ENCODE data around the gene TRIP10. TPM values are rescaled to one million over a fixed set of nuclear protein-coding genes. Genes with fewer than 3 reads are reported as not detected.

Gene TRIP10
- total and polyA plus RNA-seq, 8 donors: 30.1 to 111 (median 66.8) TPM

GRCh38 chr19:6777434-6777833 is 38.0 kb downstream of the TRIP10 start:
- H3K27ac ChIP-seq: no peak overlapping the region
- no peak for TF ChIP-seq EP300 (IDR thresholded peaks at IDR 0.05)
- no peak for TF ChIP-seq CTCF (IDR thresholded peaks at IDR 0.05)
- WGBS, 5 donors: 84 to 97% (median 94%) methylated on average over 2 of the region's 2 CpGs
- no peaks in the 10 kb centered on the region for H3K36me3 ChIP-seq
- peaks cover 0 to 22% (median 3%) of the 10 kb centered on the region in 4 donors for H3K4me1 ChIP-seq
- no peaks in the 10 kb centered on the region for H3K27me3 ChIP-seq
- no peaks in the 10 kb centered on the region for H3K9me3 ChIP-seq
- H3K4me3 ChIP-seq: no peak overlapping the region
- no peak for DNase-seq
- intact Hi-C loops (cut with DNase I; ENCODE audit: low total_unique reads): no loop called here

GRCh38 chr19:6778386-6778785 is 38.9 kb downstream of the TRIP10 start:
- intact Hi-C loops (cut with DNase I; ENCODE audit: low total_unique reads): no loop called here
- no peak overlapping the region for H3K4me3 ChIP-seq

GRCh38 chr19:6779206-6779605 is 39.7 kb downstream of the TRIP10 start:
- Histone ChIP-seq H3K27ac (no peak overlapping the region), H3K4me1 (peaks cover 0 to 22% (median 3%) of the 10 kb centered on the region in 4 donors), H3K36me3 (no peaks in the 10 kb centered on the region), H3K9me3 (no peaks in the 10 kb centered on the region), H3K4me3 (no peak overlapping the region), H3K27me3 (no peaks in the 10 kb centered on the region)
- DNase-seq: no peak
- 66 to 73% (median 69%) methylated on average over 4 of the region's 4 CpGs for WGBS, 5 donors
- no peak for TF ChIP-seq POLR2AphosphoS5 (IDR thresholded peaks at IDR 0.05)
- TF ChIP-seq POLR2A (IDR thresholded peaks at IDR 0.05): no peak
- no peak for TF ChIP-seq CTCF (IDR thresholded peaks at IDR 0.05)
- TF ChIP-seq EP300 (IDR thresholded peaks at IDR 0.05): no peak
- intact Hi-C loops (cut with DNase I; ENCODE audit: low total_unique reads): no loop called here

More at GRCh38 chr19:6778386-6778785, 38.9 kb downstream of the TRIP10 start:
- TF ChIP-seq CTCF (IDR thresholded peaks at IDR 0.05): no peak
- TF ChIP-seq EP300 (IDR thresholded peaks at IDR 0.05): no peak
- no peak for TF ChIP-seq POLR2A (IDR thresholded peaks at IDR 0.05)
- TF ChIP-seq POLR2AphosphoS5 (IDR thresholded peaks at IDR 0.05): no peak
- no peak overlapping the region for H3K27ac ChIP-seq
- WGBS, 5 donors: 67 to 82% (median 70%) methylated on average over 4 of the region's 4 CpGs
- no peak for DNase-seq
- no peaks in the 10 kb centered on the region for H3K27me3 ChIP-seq
- no peaks in the 10 kb centered on the region for H3K9me3 ChIP-seq
- H3K36me3 ChIP-seq: no peaks in the 10 kb centered on the region
- H3K4me1 ChIP-seq: peaks cover 0 to 22% (median 3%) of the 10 kb centered on the region in 4 donors

- TF ChIP-seq POLR2AphosphoS5 (IDR thresholded peaks at IDR 0.05) (no peak), CTCF (IDR thresholded peaks at IDR 0.05) (no peak), EP300 (IDR thresholded peaks at IDR 0.05) (no peak), POLR2A (IDR thresholded peaks at IDR 0.05) (no peak)
- no peak overlapping the region for H3K27ac ChIP-seq
- no peaks in the 10 kb centered on the region for H3K9me3 ChIP-seq
- no peaks in the 10 kb centered on the region for H3K36me3 ChIP-seq
- H3K4me3 ChIP-seq: no peak overlapping the region
- intact Hi-C loops (cut with DNase I; ENCODE audit: low total_unique reads): no loop called here
- no peak for DNase-seq
- no peaks in the 10 kb centered on the region for H3K4me1 ChIP-seq
- H3K27me3 ChIP-seq: peaks cover 0 to 3% (median 0%) of the 10 kb centered on the region in 3 donors
- 81 to 95% (median 91%) methylated on average over 4 of the region's 4 CpGs for WGBS, 5 donors
Observed at GRCh38 chr19:6787393-6787792, 47.9 kb downstream of the TRIP10 start.
